HepG2 (cell line): Measurements from ENCODE around the gene TYMP. TPM values are rescaled to one million over a fixed set of nuclear protein-coding genes. Genes with fewer than 3 reads are reported as not detected.
A peak's percentile ranks its signal among the peaks of the same experiment; 100 is the strongest.

ENCODE experiments used
- ATAC-seq: fragments of 200-7000 bp; cut with Tn5 transposase; 3 replicates; pipeline ENCODE4 v1.9.1; 2020; ENCODE audit warnings: mild to moderate bottlenecking, moderate library complexity
- BruUV-seq: library from RNA; stranded (reverse); fragments of 400-500 nt; replicated peaks from 2 replicates; lab custom pipeline; 2021; lab: Mats Ljungman, UMichigan
- CTCF ChIA-PET: fragments of 300-600 bp; formaldehyde crosslinking; extraction: SDS; loops from one replicate; lab custom pipeline; 2021; ENCODE audit warnings: low total read pairs, inconsistent platforms, low intra/inter-chr PET ratio; lab: Yijun Ruan, JAX
- POLR2A ChIA-PET: fragments of 350-600 bp; sonication (Branson Sonifier 250); formaldehyde crosslinking; loops from one replicate; lab custom pipeline; 2020; ENCODE audit warnings: antibody characterized with exemption, inconsistent platforms; lab: Yijun Ruan, JAX
- DNase-seq: peaks from one replicate; pipeline ENCODE4 v3.0.0-alpha.2; 2015; ENCODE audit warnings: low spot score
- FAIRE-seq: peaks from 3 replicates; lab custom pipeline; 2011; peaks lifted over from hg19 to GRCh38; lab: Jason Lieb, UNC
- H2AFZ ChIP-seq: one replicate; pipeline ENCODE4 v1.6.1; 2011; ENCODE audit warnings: low read length, inconsistent platforms
- H3K27ac ChIP-seq: fragments of 300-600 bp; 3 replicates; pipeline ENCODE4 v1.8.0; 2011; ENCODE audit warnings: mixed run types, mild to moderate bottlenecking, mixed read lengths, low read length, inconsistent platforms; ENCODE audit not compliant: insufficient read depth; ENCODE audit errors: extremely low read length
- H3K27me3 ChIP-seq, 2 experiments: fragments of 200-600 bp in 1 of 2; 2 replicates in 1 of 2; 3 replicates in 1 of 2; pipeline versions ENCODE4 v1.6.0 to v1.8.0; 2011; ENCODE audit warnings: low read length in 2 of 2, mild to moderate bottlenecking in 2 of 2, moderate library complexity in 2 of 2, inconsistent platforms in 1 of 2; ENCODE audit not compliant: insufficient read depth in 2 of 2, control insufficient read depth in 1 of 2
- H3K36me3 ChIP-seq, 2 experiments: fragments of 200-600 bp in 1 of 2; replicated peaks in 1 of 2; 2 replicates in 1 of 2; 3 replicates in 1 of 2; pipeline versions ENCODE4 v1.5.1 to v1.8.0; 2011; ENCODE audit warnings: low read length in 2 of 2, inconsistent platforms in 1 of 2; ENCODE audit not compliant: insufficient read depth in 2 of 2, control insufficient read depth in 1 of 2
- H3K4me1 ChIP-seq: 2 replicates; pipeline ENCODE4 v1.5.1; 2012; ENCODE audit warnings: low read length, inconsistent platforms; ENCODE audit not compliant: insufficient read depth
- H3K4me2 ChIP-seq: 2 replicates; pipeline ENCODE4 v1.6.0; 2011; ENCODE audit warnings: low read depth, low read length, inconsistent platforms
- H3K4me3 ChIP-seq, 3 experiments: fragments of 200-600 bp in 1 of 3; sonication (generic), shearing (Covaris generic) in 1 of 3; replicated peaks in 1 of 3; 2 replicates each; pipeline ENCODE4 v1.5.1; 2011 to 2016; ENCODE audit warnings: low read length in 3 of 3, inconsistent platforms in 2 of 3, low read depth in 2 of 3, mild to moderate bottlenecking in 2 of 3, control low read depth in 1 of 3, mixed read lengths in 1 of 3; ENCODE audit not compliant: insufficient read depth in 1 of 3
- H3K79me2 ChIP-seq: one replicate; pipeline ENCODE4 v1.6.1; 2011; ENCODE audit warnings: low read length, inconsistent platforms; ENCODE audit not compliant: insufficient read depth
- H3K9ac ChIP-seq: 2 replicates; pipeline ENCODE4 v1.6.0; 2011; ENCODE audit warnings: mild to moderate bottlenecking, low read depth, low read length, inconsistent platforms; ENCODE audit not compliant: insufficient read depth
- H3K9me3 ChIP-seq: 2 replicates; pipeline ENCODE4 v1.5.1; 2012; ENCODE audit warnings: mild to moderate bottlenecking, low read length
- H4K20me1 ChIP-seq: 2 replicates; pipeline ENCODE4 v1.6.0; 2011; ENCODE audit warnings: inconsistent platforms, mild to moderate bottlenecking, low read length, moderate library complexity; ENCODE audit not compliant: insufficient read depth
- ARNT ChIP-seq: fragments of 450-650 bp; IDR thresholded peaks from 2 replicates; pipeline ENCODE4 v1.6.1; 2017
- BRCA1 ChIP-seq: sonication (generic); formaldehyde crosslinking; IDR thresholded peaks from 2 replicates; pipeline ENCODE4 v1.4.0; 2020; ENCODE audit warnings: missing genetic modification reagents
- DMAP1 ChIP-seq: IDR thresholded peaks from 2 replicates; pipeline ENCODE4 v1.6.1; 2016
- DPF2 ChIP-seq: sonication (generic); formaldehyde crosslinking; IDR thresholded peaks from 2 replicates; pipeline ENCODE4 v1.4.0; 2020; ENCODE audit warnings: mild to moderate bottlenecking, low read depth, missing genetic modification reagents, borderline replicate concordance
- HNF1B ChIP-seq: sonication (generic); formaldehyde crosslinking; IDR thresholded peaks from 2 replicates; pipeline ENCODE4 v1.5.1; 2020; ENCODE audit warnings: mild to moderate bottlenecking, moderate library complexity, missing genetic modification reagents
- NONO ChIP-seq, 2 experiments: fragments of 450-650 bp in 1 of 2; sonication (generic) in 1 of 2; formaldehyde crosslinking in 1 of 2; IDR thresholded peaks in 1 of 2; conservative IDR thresholded peaks in 1 of 2; 2 replicates each; pipeline versions ENCODE4 v1.6.1 to v1.8.0; 2017 to 2022; ENCODE audit warnings: mild to moderate bottlenecking in 1 of 2, missing genetic modification reagents in 1 of 2, moderate library complexity in 1 of 2
- RBAK ChIP-seq: sonication (generic); formaldehyde crosslinking; IDR thresholded peaks from 2 replicates; pipeline ENCODE4 v1.5.1; 2020; ENCODE audit warnings: mild to moderate bottlenecking, missing genetic modification reagents
- SSRP1 ChIP-seq: IDR thresholded peaks from 2 replicates; pipeline ENCODE4 v1.6.1; 2016; ENCODE audit warnings: control low read depth
- WGBS: methylation state at CpG from one replicate; pipeline ENCODE4 v1.1.6; 2017; ENCODE audit warnings: low lambda C conversion rate; 5-methylcytosine and 5-hydroxymethylcytosine counted together
- in situ Hi-C: cut with HindIII; loops from 2 replicates; pipeline ENCODE4 v1.10.0; 2017; ENCODE audit warnings: low pct_unique_long_range_greater_than_20kb; ENCODE audit not compliant: extremely low pct_ligation_motif_present
- intact Hi-C: fragments of 100-400 bp; cut with micrococcal nuclease; formaldehyde crosslinking; loops from one replicate; pipeline ENCODE4 v1.10.0; 2022; ENCODE audit not compliant: unreplicated experiment
- polyA plus RNA-seq, 8 experiments: library from polyadenylated mRNA; depleted of rRNA in 3 of 8; stranded (reverse) in 7 of 8; unstranded in 1 of 8; fragments of >200 nt; fragmentation: Illumina TruSeq in 4 of 8; extraction: Trizol in 4 of 8; gene quantifications; 2 replicates each; pipeline versions ENCODE4 v1.2.1 to v1.2.3, GENCODE V29; 2011 to 2016; ENCODE audit warnings: low read depth in 4 of 8, missing spikeins in 1 of 8, mixed read lengths in 1 of 8; ENCODE audit not compliant: insufficient read depth in 1 of 8
- total RNA-seq, 5 experiments: library from RNA; depleted of rRNA; stranded (reverse); fragments of >200 nt; fragmentation: Illumina TruSeq; extraction: Trizol; gene quantifications; 2 replicates each; pipeline ENCODE4 v1.2.3, GENCODE V29; 2016; ENCODE audit warnings: low read depth in 1 of 5

The TYMP gene
- total and polyA plus RNA-seq, 2 of the 13 experiments (the other 11 are each of a cell fraction or from before 2014, with no cell fraction given), result 3.9 to 4.3 TPM

DNA sequence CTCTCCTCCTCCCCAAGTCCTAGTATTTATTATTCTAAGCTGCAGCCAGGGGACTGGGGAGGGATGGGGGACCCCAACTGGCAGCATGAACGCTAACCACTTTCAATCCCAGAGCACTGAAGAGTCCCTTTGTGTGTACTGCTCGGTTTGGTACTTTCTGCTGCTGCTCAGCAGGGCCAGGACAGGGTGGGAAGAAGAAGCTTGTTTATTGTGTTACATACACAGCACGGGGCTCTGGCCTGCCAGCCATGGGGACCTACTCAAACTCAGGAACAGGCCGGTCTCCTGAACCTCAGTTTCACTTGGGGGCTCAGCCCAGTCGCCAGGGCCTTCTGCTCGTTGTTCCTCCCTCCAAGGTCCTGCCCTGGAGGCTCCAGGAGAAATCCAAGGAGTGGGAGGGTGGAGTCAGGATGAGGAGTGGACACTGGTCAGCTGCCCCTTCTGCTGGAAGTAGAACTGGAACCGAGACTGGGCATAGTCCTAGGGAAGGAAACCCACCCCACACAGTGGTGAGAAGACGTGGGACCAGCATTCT lies 49.0 kb upstream of the TYMP start:
- Histone ChIP-seq H2AFZ (no peak overlapping the region), H3K4me2 (no peak overlapping the region)
- TF ChIP-seq NONO (IDR thresholded peaks at IDR 0.05) (no peak), NONO (CRISPR knock-in tag; conservative IDR thresholded peaks at IDR 0.05) (no peak), DPF2 (no peak), RBAK (CRISPR knock-in tag) (no peak), DMAP1 (no peak), ARNT (no peak), HNF1B (no peak), SSRP1 (no peak), BRCA1 (CRISPR knock-in tag) (no peak)
- TF ChIP-seq, all 625 proteins: peak for 0
- POLR2A ChIA-PET, result interaction anchor here (0.7 to 3.1 kb wide), 3 partner anchors 10 to 16 kb away, joined by 3 to 9 read pairs (median 7); partner anchors contain the start of gene SYCE3
- CTCF ChIA-PET, result no interaction called here
- 96% methylated on average over 7 of the region's 8 CpGs for WGBS
- Histone ChIP-seq H3K27me3 (no peaks in the 10 kb centered on the region), H3K36me3 (peaks cover 0 to 3% of the 10 kb centered on the region in 2 experiments; a peak in 2 of 5 replicates), H3K9ac (no peak overlapping the region), H3K4me3 (no peak overlapping the region), H3K4me1 (peaks cover 17% of the 10 kb centered on the region), H4K20me1 (no peaks in the 10 kb centered on the region), H3K9me3 (no peaks in the 10 kb centered on the region), H3K79me2 (no peaks in the 10 kb centered on the region), H3K27ac (peak overlapping the region; percentile 13)
- ATAC-seq (no peak), DNase-seq (no peak), FAIRE-seq (no peak)
- intact Hi-C loops (no loop called here), in situ Hi-C loops (loop anchor here (5.0 kb wide), 1 partner anchor 33 kb away; no protein-coding TSS in a partner anchor)
- no TSS peak for BruUV-seq
